Measurements from ENCODE around the gene ATF6. TPM values are rescaled to one million over a fixed set of nuclear protein-coding genes. Genes with fewer than 3 reads are reported as not detected.

ATF6 gene
- total and polyA plus RNA-seq, 2 of the 4 experiments (the other 2 are of a cell fraction): 12.2 to 17.6 TPM

GRCh38 chr1:161933592-161934588 lies 167.8 kb downstream of the ATF6 start:
- Histone ChIP-seq H3K9me1 (ENCODE audit: insufficient read depth, low read length) (peaks cover 3% of the 10 kb centered on the region; the same call in 1 of the 2 replicates), H2BK5ac (ENCODE audit: low read depth, low read length, poor library complexity, severe bottlenecking) (no peak overlapping the region), H3K56ac (ENCODE audit: extremely low read depth, insufficient read depth, low read length) (no peak overlapping the region), H3K79me1 (ENCODE audit: low read depth in 1 of 2, low read length in 2 of 2) (no peaks in the 10 kb centered on the region), H3K18ac (ENCODE audit: low read depth, low read length) (no peak overlapping the region), H4K20me1 (ENCODE audit: insufficient read depth, low read length) (peaks cover 2% of the 10 kb centered on the region; the same call in 1 of the 2 replicates), H2BK20ac (ENCODE audit: low read depth, low read length) (no peak overlapping the region), H3K27ac (ENCODE audit: insufficient read depth, low read length) (no peak overlapping the region), H3K4me3 (ENCODE audit: insufficient read depth, low read depth, low read length) (no peak overlapping the region), H2BK15ac (ENCODE audit: low read depth, low read length) (no peak overlapping the region), H3K4me2 (ENCODE audit: low read depth, low read length) (no peak overlapping the region), H3K9ac (ENCODE audit: low read depth, low read length) (no peak overlapping the region), H3K27me3 (ENCODE audit: control insufficient read depth, insufficient read depth, low read length) (no peaks in the 10 kb centered on the region), H3K4ac (ENCODE audit: low read depth, low read length) (no peak overlapping the region), H3K23ac (ENCODE audit: low read depth, low read length) (no peak overlapping the region), H4K8ac (ENCODE audit: low read depth in 2 of 2, low read length in 2 of 2) (no peak overlapping the region), H4K91ac (ENCODE audit: insufficient read depth, low read depth, low read length) (no peak overlapping the region), H3K14ac (replicated peaks; ENCODE audit: low read depth, low read length) (no peak overlapping the region), H2AK5ac (ENCODE audit: low read depth, low read length) (no peak overlapping the region), H3K36me3 (ENCODE audit: control insufficient read depth, insufficient read depth, low read length) (no peaks in the 10 kb centered on the region), H2AFZ (replicated peaks; ENCODE audit: low read length, poor library complexity) (no peak overlapping the region), H2BK120ac (ENCODE audit: low read depth, low read length) (no peak overlapping the region), H3K9me3 (ENCODE audit: control insufficient read depth, insufficient read depth, low read length) (no peaks in the 10 kb centered on the region), H2AK9ac (replicated peaks; ENCODE audit: low read depth, low read length, poor library complexity) (no peak overlapping the region), H3K4me1 (ENCODE audit: control insufficient read depth, insufficient read depth, low read length) (no peaks in the 10 kb centered on the region; the same call in 1 of the 2 replicates), H4K5ac (ENCODE audit: low read depth, low read length) (no peak overlapping the region)
- TSS peak; percentile 44 for BruUV-seq (replicated peaks)
- WGBS, 2 experiments (ENCODE audit: extremely low coverage in 2 of 2, insufficient read length in 1 of 2): no CpG with 5 or more reads among the region's 6 CpGs
- no peak for ATAC-seq (ENCODE audit: low read depth)
- DNase-seq: no peak
- in situ Hi-C loops (cut with MboI; ENCODE audit: low sequenced_read_pairs) (no loop called here), intact Hi-C loops (cut with micrococcal nuclease) (loop anchor here (5.0 kb wide), 1 partner anchor 42 kb away; no protein-coding TSS in a partner anchor), dilution Hi-C loops (cut with HindIII; ENCODE audit: low sequenced_read_pairs, unreplicated experiment) (no loop called here)
- POLR2A ChIA-PET (ENCODE audit: unreplicated experiment): interaction anchor here (0.5 kb wide), 1 partner anchor 644 kb away, joined by 3 read pairs; no protein-coding TSS in a partner anchor
- CTCF ChIA-PET: no interaction called here
- TF ChIP-seq BHLHE40 (IDR thresholded peaks at IDR 0.05; ENCODE audit: low read depth, low read length) (no peak), SMC3 (IDR thresholded peaks at IDR 0.05; ENCODE audit: low read depth, low read length) (no peak), CTCF (conservative IDR thresholded peaks at IDR 0.05; ENCODE audit: low read depth, low read length) (no peak), USF2 (IDR thresholded peaks at IDR 0.05; ENCODE audit: low read depth, low read length) (no peak), NFE2L2 (IDR thresholded peaks at IDR 0.05; ENCODE audit: low read depth, low read length) (no peak), MAZ (IDR thresholded peaks at IDR 0.05; ENCODE audit: borderline replicate concordance, low read depth, low read length) (no peak), ELK1 (IDR thresholded peaks at IDR 0.05; ENCODE audit: borderline replicate concordance, low read depth, low read length) (no peak), CEBPB (IDR thresholded peaks at IDR 0.05; ENCODE audit: low read depth, low read length) (no peak), FOS (IDR thresholded peaks at IDR 0.05; ENCODE audit: low read depth, low read length) (no peak), RFX5 (IDR thresholded peaks at IDR 0.05; ENCODE audit: low read depth, low read length) (no peak), CHD1 (IDR thresholded peaks at IDR 0.05; ENCODE audit: low read depth, low read length) (no peak), RAD21 (IDR thresholded peaks at IDR 0.05; ENCODE audit: low read length) (no peak), RCOR1 (IDR thresholded peaks at IDR 0.05; ENCODE audit: insufficient replicate concordance, low read length) (no peak)
